B cell (primary cell): Measurements from ENCODE around the gene ZNF385A. TPM values are rescaled to one million over a fixed set of nuclear protein-coding genes. Genes with fewer than 3 reads are reported as not detected.

Experiments used
- ATAC-seq: fragments of 200-7000 bp; cut with Tn5 transposase; one replicate; pipeline ENCODE4 v1.10.0; 2021; ENCODE audit warnings: low read depth, mild to moderate bottlenecking, moderate number of reproducible peaks, moderate library complexity
- CTCF ChIA-PET: fragments of 350-600 bp; sonication (Branson Sonifier 250); formaldehyde crosslinking; loops from one replicate; lab custom pipeline; 2021; ENCODE audit warnings: antibody characterized with exemption, inconsistent platforms; lab: Charles Lee
- POLR2A ChIA-PET: fragments of 350-600 bp; sonication (Branson Sonifier 250); formaldehyde crosslinking; loops from one replicate; lab custom pipeline; 2021; ENCODE audit warnings: antibody characterized with exemption; lab: Charles Lee
- DNase-seq: peaks from one replicate; pipeline ENCODE4 v3.0.0; 2013
- H2AFZ ChIP-seq: 2 replicates; pipeline ENCODE4 v1.6.1; 2012; ENCODE audit warnings: mild to moderate bottlenecking, low read depth, low read length; ENCODE audit not compliant: insufficient read depth, poor library complexity, severe bottlenecking
- H3K27ac ChIP-seq, 2 donors: 1 replicate in 1 of 2; 2 replicates in 1 of 2; pipeline ENCODE4 v1.5.1; 2012 to 2013; ENCODE audit warnings: low read length in 2 of 2, mild to moderate bottlenecking in 2 of 2, moderate library complexity in 1 of 2
- H3K27me3 ChIP-seq, 4 experiments: fragments of 200-600 bp in 1 of 4; sonication (generic) in 1 of 4; replicated peaks in 1 of 4; 1 replicate in 2 of 4; 2 replicates in 2 of 4; pipeline versions ENCODE4 v1.6.1 to v1.7.0; 2013 to 2016; ENCODE audit warnings: low read length in 3 of 4, mild to moderate bottlenecking in 2 of 4, mixed read lengths in 1 of 4, moderate library complexity in 1 of 4; ENCODE audit not compliant: insufficient read depth in 4 of 4, control insufficient read depth in 3 of 4; ENCODE audit errors: control extremely low read depth in 1 of 4
- H3K36me3 ChIP-seq, 2 experiments: replicated peaks in 1 of 2; 1 replicate in 1 of 2; 2 replicates in 1 of 2; pipeline versions ENCODE4 v1.6.1 to v1.7.1; 2013; ENCODE audit warnings: low read length in 1 of 2; ENCODE audit not compliant: insufficient read depth in 2 of 2, control insufficient read depth in 1 of 2; ENCODE audit errors: control extremely low read depth in 1 of 2, extremely low read depth in 1 of 2
- H3K4me1 ChIP-seq, 2 donors: fragments of 200-600 bp in 1 of 2; sonication (generic) in 1 of 2; 1 replicate in 1 of 2; 2 replicates in 1 of 2; pipeline versions ENCODE4 v1.5.1 to v1.6.1; 2013 to 2017; ENCODE audit warnings: low read length in 2 of 2; ENCODE audit not compliant: control insufficient read depth in 2 of 2, insufficient read depth in 2 of 2
- H3K4me2 ChIP-seq: replicated peaks from 2 replicates; pipeline ENCODE3; 2012; ENCODE audit warnings: mild to moderate bottlenecking, low read depth, low read length; ENCODE audit not compliant: poor library complexity, severe bottlenecking
- H3K4me3 ChIP-seq, 5 experiments: fragments of 200-600 bp in 1 of 5; sonication (generic) in 1 of 5; 1 replicate in 3 of 5; 2 replicates in 2 of 5; pipeline versions ENCODE4 v1.5.1 to v1.7.0; 2011 to 2016; ENCODE audit warnings: low read length in 4 of 5, mild to moderate bottlenecking in 4 of 5, low read depth in 2 of 5, control low read depth in 1 of 5, moderate library complexity in 1 of 5; ENCODE audit not compliant: insufficient read depth in 1 of 5; ENCODE audit errors: control extremely low read depth in 1 of 5, extremely low read depth in 1 of 5
- H3K79me2 ChIP-seq: fragments of 200-600 bp; sonication (generic); one replicate; pipeline ENCODE4 v1.6.0; 2016; ENCODE audit warnings: low read length; ENCODE audit not compliant: control insufficient read depth, insufficient read depth
- H3K9ac ChIP-seq: fragments of 200-600 bp; sonication (generic); 2 replicates; pipeline ENCODE4 v1.6.1; 2017; ENCODE audit warnings: mild to moderate bottlenecking, low read length, moderate library complexity
- H3K9me3 ChIP-seq, 3 donors: one replicate each; pipeline versions ENCODE4 v1.6.1 to v1.7.1; 2013; ENCODE audit warnings: low read length in 2 of 3; ENCODE audit not compliant: control insufficient read depth in 2 of 3, insufficient read depth in 1 of 3; ENCODE audit errors: control extremely low read depth in 1 of 3
- H4K20me1 ChIP-seq: 2 replicates; pipeline ENCODE4 v1.6.0; 2012; ENCODE audit warnings: mild to moderate bottlenecking, low read length; ENCODE audit not compliant: insufficient read depth, control insufficient read depth, poor library complexity, severe bottlenecking
- H3K27ac Mint-ChIP-seq: one replicate; pipeline ENCODE4 v1.8.0; 2021; ENCODE audit warnings: mixed read lengths
- H3K27me3 Mint-ChIP-seq: one replicate; pipeline ENCODE4 v1.8.0; 2021; ENCODE audit warnings: mixed read lengths
- H3K4me1 Mint-ChIP-seq: one replicate; pipeline ENCODE4 v1.8.0; 2021; ENCODE audit warnings: mixed read lengths
- H3K4me3 Mint-ChIP-seq: one replicate; pipeline ENCODE4 v1.8.0; 2021; ENCODE audit warnings: mixed read lengths
- H3K9me3 Mint-ChIP-seq: one replicate; pipeline ENCODE4 v1.8.0; 2022; ENCODE audit warnings: mixed read lengths; ENCODE audit not compliant: insufficient read depth
- CTCF ChIP-seq: fragments of 200-600 bp; IDR thresholded peaks from one replicate; pipeline ENCODE4 v1.8.0; 2022; ENCODE audit warnings: antibody characterized with exemption, mild to moderate bottlenecking
- EZH2 ChIP-seq: IDR thresholded peaks from 2 replicates; pipeline ENCODE4 v1.6.1; 2012; ENCODE audit warnings: borderline replicate concordance, low read depth, mild to moderate bottlenecking, moderate library complexity, low read length; ENCODE audit not compliant: insufficient read depth, poor library complexity, severe bottlenecking
- WGBS: methylation state at CpG from one replicate; pipeline ENCODE4 v1.1.5; 2013; ENCODE audit warnings: missing lambda C conversion rate; ENCODE audit not compliant: insufficient coverage; 5-methylcytosine and 5-hydroxymethylcytosine counted together
- intact Hi-C: fragments of 100-400 bp; cut with micrococcal nuclease; formaldehyde crosslinking; loops from one replicate; pipeline ENCODE4 v1.10.0; 2022
- polyA plus RNA-seq: library from polyadenylated mRNA; depleted of rRNA; stranded (reverse); fragments of >200 nt; gene quantifications from 2 replicates; pipeline ENCODE4 v1.2.3, GENCODE V29; 2012
- total RNA-seq, 2 donors: library from RNA; stranded (reverse); fragments of 120-200 nt in 1 of 2; gene quantifications; 1 replicate in 1 of 2; 2 replicates in 1 of 2; pipeline versions ENCODE4 v1.2.3 to v1.2.4, GENCODE V29; 2013 to 2022

The ZNF385A gene
- total and polyA plus RNA-seq, 2 donors (not counting 1 experiment from before 2014, with no cell fraction given), result 4.9 to 5.1 TPM

- no peak overlapping the region for H3K9ac ChIP-seq
- no peak overlapping the region for H2AFZ ChIP-seq
- no peaks in the 10 kb centered on the region for H4K20me1 ChIP-seq
- ChIA-PET POLR2A (no interaction called here), CTCF (interaction anchor here (0.5 to 3.4 kb wide), 13 partner anchors 9 to 155 kb away, joined by 3 to 24 read pairs (median 6); partner anchors contain the start of gene ZNF385A)
- H3K27ac ChIP-seq, result no peak overlapping the region
- no peaks in the 10 kb centered on the region for H3K27me3 Mint-ChIP-seq
- intact Hi-C loops, result loop anchor here (2.0 to 10.0 kb wide), 2 partner anchors 45 to 365 kb away; partner anchors contain the start of genes COPZ1, HOXC8 and HOXC9
- H3K36me3 ChIP-seq, result peaks cover 0 to 19% of the 10 kb centered on the region in 2 experiments
- H3K4me1 Mint-ChIP-seq, result peaks cover 14% of the 10 kb centered on the region
- H3K27ac Mint-ChIP-seq, result no peak overlapping the region
- no peaks in the 10 kb centered on the region for H3K27me3 ChIP-seq
- DNase-seq, result no peak
- no peaks in the 10 kb centered on the region for H3K79me2 ChIP-seq
- H3K4me1 ChIP-seq, result peaks cover 5 to 20% of the 10 kb centered on the region in 2 donors
- no peak for ATAC-seq
- peak overlapping the region; percentile 69 for H3K4me3 Mint-ChIP-seq
- 96% methylated on average over 15 of the region's 21 CpGs for WGBS
- no peak overlapping the region for H3K4me3 ChIP-seq
- no peaks in the 10 kb centered on the region for H3K9me3 ChIP-seq
- no peak for TF ChIP-seq EZH2
- TF ChIP-seq CTCF, result no peak
- peak overlapping the region; percentile 44 for H3K4me2 ChIP-seq
- H3K9me3 Mint-ChIP-seq, result no peaks in the 10 kb centered on the region
These were observed 14.9 kb downstream of the ZNF385A start for GRCh38 chr12:54369597-54370131.
